Testis (tissue), 2 donors: ENCODE data around the gene F12.

Experiments used
- POLR2A ChIP-seq: fragments of 450-650 bp; IDR thresholded peaks from one replicate; pipeline ENCODE4 v1.6.1; 2017; ENCODE audit warnings: antibody characterized with exemption, mild to moderate bottlenecking, moderate library complexity
- TF ChIP-seq, protein P1 (sequence below), 3 experiments: fragments of 450-650 bp in 2 of 3; fragments of 200-600 bp in 1 of 3; sonication (generic) in 1 of 3; IDR thresholded peaks; one replicate each; pipeline ENCODE4 v1.5.1; 2016 to 2019; ENCODE audit warnings: antibody characterized with exemption in 3 of 3, mild to moderate bottlenecking in 2 of 3, moderate library complexity in 1 of 3

DNA sequence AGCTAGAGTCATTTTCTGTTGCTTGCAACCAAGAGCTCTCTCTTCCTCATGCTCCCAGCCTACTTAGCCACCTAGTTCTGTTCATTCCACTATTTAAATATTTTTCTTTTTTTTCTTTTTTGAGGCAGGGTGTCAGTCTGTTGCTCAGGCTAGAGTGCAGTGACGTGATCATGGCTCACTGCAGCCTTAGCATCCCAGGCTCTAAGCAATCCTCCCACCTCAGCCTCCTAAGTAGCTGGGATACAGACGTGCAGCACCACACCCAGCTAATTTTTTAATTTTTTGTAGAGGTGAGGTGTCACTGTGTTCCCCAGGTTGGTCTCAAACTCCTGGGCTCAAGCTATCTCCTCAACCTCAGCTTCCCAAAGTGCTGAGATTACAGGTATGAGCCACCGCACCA is 5.1 kb upstream of the F12 start:
- TF ChIP-seq, protein P1, sequence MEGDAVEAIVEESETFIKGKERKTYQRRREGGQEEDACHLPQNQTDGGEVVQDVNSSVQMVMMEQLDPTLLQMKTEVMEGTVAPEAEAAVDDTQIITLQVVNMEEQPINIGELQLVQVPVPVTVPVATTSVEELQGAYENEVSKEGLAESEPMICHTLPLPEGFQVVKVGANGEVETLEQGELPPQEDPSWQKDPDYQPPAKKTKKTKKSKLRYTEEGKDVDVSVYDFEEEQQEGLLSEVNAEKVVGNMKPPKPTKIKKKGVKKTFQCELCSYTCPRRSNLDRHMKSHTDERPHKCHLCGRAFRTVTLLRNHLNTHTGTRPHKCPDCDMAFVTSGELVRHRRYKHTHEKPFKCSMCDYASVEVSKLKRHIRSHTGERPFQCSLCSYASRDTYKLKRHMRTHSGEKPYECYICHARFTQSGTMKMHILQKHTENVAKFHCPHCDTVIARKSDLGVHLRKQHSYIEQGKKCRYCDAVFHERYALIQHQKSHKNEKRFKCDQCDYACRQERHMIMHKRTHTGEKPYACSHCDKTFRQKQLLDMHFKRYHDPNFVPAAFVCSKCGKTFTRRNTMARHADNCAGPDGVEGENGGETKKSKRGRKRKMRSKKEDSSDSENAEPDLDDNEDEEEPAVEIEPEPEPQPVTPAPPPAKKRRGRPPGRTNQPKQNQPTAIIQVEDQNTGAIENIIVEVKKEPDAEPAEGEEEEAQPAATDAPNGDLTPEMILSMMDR (IDR thresholded peaks at IDR 0.05): no peak
- no peak for TF ChIP-seq POLR2A
